Suppressor macrophage treated with lipopolysaccharide for 1 hour (primary cell): ENCODE results near the gene TBCK.

Experiments
- DNase-seq, 3 donors: peaks; one replicate each; pipeline ENCODE4 v3.0.0-alpha.2; 2020 to 2022

Gene TBCK

GRCh38 chr4:106320235-106320634 is 4.2 kb upstream of the TBCK start:
- DNase-seq: no peak

GRCh38 chr4:106318511-106318910 is 2.5 kb upstream of the TBCK start:
- DNase-seq: peak in 2 of 3 donors; percentile 26 to 27

GRCh38 chr4:106317815-106318214 is 1.8 kb upstream of the TBCK start:
- DNase-seq: no peak

GRCh38 chr4:106316773-106317409 is 882 bp upstream of the TBCK start:
- peak in 2 of 3 donors; percentile 13 to 25 for DNase-seq

GRCh38 chr4:106315476-106315967 is 487 bp downstream of the TBCK start:
- DNase-seq: peak; percentile 52 to 68 (median 62)

- DNase-seq: no peak
These were observed 1.0 kb downstream of the TBCK start for GRCh38 chr4:106314960-106315359.

GRCh38 chr4:106312997-106313522 is 2.9 kb downstream of the TBCK start:
- no peak for DNase-seq

- no peak for DNase-seq
These were observed 3.6 kb downstream of the TBCK start for GRCh38 chr4:106312377-106312776.

GRCh38 chr4:106306561-106306960 is 9.4 kb downstream of the TBCK start:
- no peak for DNase-seq

GRCh38 chr4:106305435-106306055 is 10.5 kb downstream of the TBCK start:
- no peak for DNase-seq

- DNase-seq: no peak
These were observed 11.4 kb downstream of the TBCK start for GRCh38 chr4:106304632-106305031.

- DNase-seq: no peak
These were observed 12.3 kb downstream of the TBCK start for GRCh38 chr4:106303548-106304281.

- no peak for DNase-seq
These were observed 14.0 kb downstream of the TBCK start for GRCh38 chr4:106302062-106302438.

GRCh38 chr4:106301393-106302061 is 14.5 kb downstream of the TBCK start:
- no peak for DNase-seq

GRCh38 chr4:106299977-106300376 is 16.0 kb downstream of the TBCK start:
- DNase-seq: peak in 2 of 3 donors; percentile 4 to 20

- DNase-seq: no peak
These were observed 18.6 kb downstream of the TBCK start for GRCh38 chr4:106297245-106298035.

- DNase-seq: no peak
These were observed 21.9 kb downstream of the TBCK start for GRCh38 chr4:106294062-106294461.

- DNase-seq: no peak
These were observed 24.3 kb downstream of the TBCK start for GRCh38 chr4:106291678-106292077.

- no peak for DNase-seq
These were observed 26.3 kb downstream of the TBCK start for GRCh38 chr4:106289737-106290136.

GRCh38 chr4:106287353-106287969 is 28.5 kb downstream of the TBCK start:
- peak in 2 of 3 donors; percentile 3 to 33 for DNase-seq

GRCh38 chr4:106286611-106287010 is 29.4 kb downstream of the TBCK start:
- no peak for DNase-seq

- no peak for DNase-seq
These were observed 31.8 kb downstream of the TBCK start for GRCh38 chr4:106284227-106284626.
